Smooth muscle cell (in vitro differentiated cells): ENCODE data around the gene RAVER2. TPM values are rescaled to one million over a fixed set of nuclear protein-coding genes. Genes with fewer than 3 reads are reported as not detected.

Experiments used
- DNase-seq: peaks from one replicate; lab custom pipeline; 2025; ENCODE audit not compliant: unreplicated experiment; lab: John Stamatoyannopoulos, UW
- H2AFZ ChIP-seq: fragments of 200-600 bp; sonication (generic); 2 replicates; pipeline ENCODE4 v1.6.0; 2016; ENCODE audit warnings: antibody characterized with exemption, low read depth, mild to moderate bottlenecking
- H3F3A ChIP-seq: fragments of 200-600 bp; sonication (generic); 2 replicates; pipeline ENCODE4 v1.6.0; 2017; ENCODE audit warnings: antibody characterized with exemption, low read depth
- H3K27ac ChIP-seq: fragments of 200-600 bp; sonication (generic); 2 replicates; pipeline ENCODE4 v1.5.1; 2016; ENCODE audit warnings: low read depth, mild to moderate bottlenecking
- H3K27me3 ChIP-seq: fragments of 200-600 bp; sonication (generic); 2 replicates; pipeline ENCODE4 v1.6.1; 2016; ENCODE audit warnings: low read depth, mild to moderate bottlenecking
- H3K36me3 ChIP-seq: fragments of 200-600 bp; sonication (generic); 2 replicates; pipeline ENCODE4 v1.5.1; 2016; ENCODE audit warnings: low read depth
- H3K4me1 ChIP-seq: fragments of 200-600 bp; sonication (generic); 2 replicates; pipeline ENCODE4 v1.5.1; 2016; ENCODE audit warnings: low read depth
- H3K4me2 ChIP-seq: fragments of 200-600 bp; sonication (generic); 2 replicates; pipeline ENCODE4 v1.6.0; 2016; ENCODE audit warnings: mild to moderate bottlenecking
- H3K4me3 ChIP-seq: fragments of 200-600 bp; sonication (generic); 2 replicates; pipeline ENCODE4 v1.5.1; 2016; ENCODE audit warnings: mild to moderate bottlenecking
- H3K79me2 ChIP-seq: fragments of 200-600 bp; sonication (generic); 2 replicates; pipeline ENCODE4 v1.6.0; 2016; ENCODE audit warnings: low read depth, mild to moderate bottlenecking
- H3K9ac ChIP-seq: fragments of 200-600 bp; sonication (generic); 2 replicates; pipeline ENCODE4 v1.6.0; 2016; ENCODE audit warnings: low read depth
- H3K9me3 ChIP-seq: fragments of 200-600 bp; sonication (generic); replicated peaks from 2 replicates; pipeline ENCODE4 v1.5.1; 2016; ENCODE audit warnings: low read depth
- H4K20me1 ChIP-seq: fragments of 200-600 bp; sonication (generic); 2 replicates; pipeline ENCODE4 v1.6.0; 2016; ENCODE audit warnings: low read depth
- CTCF ChIP-seq: fragments of 200-600 bp; sonication (generic); IDR thresholded peaks from 2 replicates; pipeline ENCODE4 v1.5.1; 2017; ENCODE audit warnings: borderline replicate concordance, mild to moderate bottlenecking, antibody characterized with exemption; ENCODE audit not compliant: insufficient read depth, poor library complexity, severe bottlenecking
- WGBS: methylation state at CpG from one replicate; pipeline ENCODE4 v1.1.7; 2016; ENCODE audit warnings: low lambda C conversion rate; 5-methylcytosine and 5-hydroxymethylcytosine counted together
- polyA plus RNA-seq: library from polyadenylated mRNA; unstranded; fragments of >200 nt; fragmentation: Nextera tagmentation; extraction: Ambion mirVana; gene quantifications from 2 replicates; pipeline ENCODE4 v1.2.1, GENCODE V29; 2016
- total RNA-seq: library from RNA; depleted of rRNA; stranded (reverse); fragments of >200 nt; gene quantifications from 2 replicates; pipeline ENCODE4 v1.2.3, GENCODE V29; 2014

The RAVER2 gene
- total and polyA plus RNA-seq, 2 experiments from 2014 or later = 2.8 to 9.8 TPM

GRCh38 chr1:64838486-64838885 is 93.6 kb downstream of the RAVER2 start:
- Histone ChIP-seq H3K4me1 (no peaks in the 10 kb centered on the region), H3K4me3 (no peak overlapping the region), H2AFZ (no peak overlapping the region), H3K27ac (no peak overlapping the region), H3K9me3 (no peaks in the 10 kb centered on the region), H3K79me2 (no peaks in the 10 kb centered on the region), H3K9ac (no peak overlapping the region), H3K27me3 (no peaks in the 10 kb centered on the region), H4K20me1 (no peaks in the 10 kb centered on the region), H3K36me3 (peaks cover 7% of the 10 kb centered on the region), H3K4me2 (no peak overlapping the region), H3F3A (peaks cover 7% of the 10 kb centered on the region)
- WGBS = 96% methylated on average over 7 of the region's 7 CpGs
- DNase-seq = no peak
- TF ChIP-seq CTCF = no peak

DNA sequence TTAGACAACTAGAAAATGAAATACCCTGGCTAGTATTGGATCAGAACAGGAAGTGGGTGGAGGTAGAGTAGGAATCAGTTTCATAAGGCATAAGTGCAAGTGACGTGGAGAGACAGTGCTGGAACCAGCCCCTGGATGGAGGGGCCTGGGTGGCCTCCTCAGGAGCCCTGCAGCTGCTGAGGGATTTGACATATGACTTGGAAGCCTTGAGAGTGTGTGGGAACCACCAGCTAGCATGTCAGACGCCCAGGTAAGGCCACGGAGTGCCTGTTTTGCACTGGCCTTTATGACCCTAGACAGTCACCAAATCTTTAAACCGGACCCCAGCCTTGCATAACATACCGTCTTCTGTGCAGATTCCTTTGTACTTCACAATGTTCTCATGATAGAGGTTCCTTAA is 94.4 kb downstream of the RAVER2 start:
- no peak overlapping the region for H3K4me2 ChIP-seq
- DNase-seq = no peak
- WGBS = 94% methylated on average over 5 of the region's 5 CpGs

DNA sequence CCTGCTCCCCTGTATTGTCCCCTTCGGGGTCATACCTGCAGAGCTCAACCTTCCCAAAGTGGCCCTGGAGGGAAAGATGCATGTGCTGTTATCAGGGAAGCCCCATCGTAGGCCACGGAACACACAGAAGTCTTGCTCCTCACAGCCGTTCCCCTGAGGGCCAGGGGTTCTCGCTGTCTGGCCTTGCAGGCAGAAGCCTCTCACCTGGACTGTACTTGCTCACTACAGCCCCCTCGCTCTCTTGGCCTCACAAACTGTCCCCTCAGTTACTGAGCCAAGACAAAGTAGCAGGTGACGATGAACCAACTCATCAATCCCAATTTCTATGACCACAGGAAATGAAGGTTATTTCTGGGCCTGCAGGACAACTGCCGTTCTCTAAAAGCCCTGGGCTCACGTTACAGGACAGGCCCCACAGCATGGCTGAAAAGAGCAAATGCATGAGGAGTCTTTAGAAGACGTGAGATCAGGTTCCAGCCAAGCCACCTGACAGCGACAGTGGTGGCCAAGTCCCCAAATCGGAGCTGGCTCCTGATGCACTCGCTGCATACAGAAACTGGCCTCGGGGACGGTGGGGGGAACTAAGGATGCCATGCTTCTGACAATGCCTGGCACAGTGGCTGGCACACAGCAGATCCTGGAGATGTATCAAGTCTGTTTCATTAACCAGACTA is 95.0 kb downstream of the RAVER2 start:
- no peaks in the 10 kb centered on the region for H4K20me1 ChIP-seq
- H3K27me3 ChIP-seq = no peaks in the 10 kb centered on the region
- H3K4me2 ChIP-seq = no peak overlapping the region
- H3K4me3 ChIP-seq = no peak overlapping the region
- H3K9me3 ChIP-seq = no peaks in the 10 kb centered on the region
- no peak overlapping the region for H3K9ac ChIP-seq
- H3K27ac ChIP-seq = no peak overlapping the region
- no peak for TF ChIP-seq CTCF
- H3K79me2 ChIP-seq = no peaks in the 10 kb centered on the region
- no peak for DNase-seq
- peaks cover 7% of the 10 kb centered on the region for H3F3A ChIP-seq
- H3K36me3 ChIP-seq = peaks cover 3% of the 10 kb centered on the region
- H3K4me1 ChIP-seq = no peaks in the 10 kb centered on the region
- H2AFZ ChIP-seq = no peak overlapping the region
- WGBS = 97% methylated on average over 15 of the region's 15 CpGs

More for the DNA sequence above, 94.4 kb downstream of the RAVER2 start:
- no peak overlapping the region for H3K27ac ChIP-seq
- no peaks in the 10 kb centered on the region for H4K20me1 ChIP-seq
- no peak overlapping the region for H2AFZ ChIP-seq
- H3K9me3 ChIP-seq = no peaks in the 10 kb centered on the region
- no peak overlapping the region for H3K4me3 ChIP-seq
- no peaks in the 10 kb centered on the region for H3K27me3 ChIP-seq
- TF ChIP-seq CTCF = no peak
- H3K79me2 ChIP-seq = no peaks in the 10 kb centered on the region
- H3K4me1 ChIP-seq = no peaks in the 10 kb centered on the region
- H3K9ac ChIP-seq = no peak overlapping the region
- H3F3A ChIP-seq = peaks cover 7% of the 10 kb centered on the region
- H3K36me3 ChIP-seq = peaks cover 3% of the 10 kb centered on the region
